ENCODE measurements around the gene MDC1.

- TF ChIP-seq CTCF (IDR thresholded peaks at IDR 0.05) (peak in 2 of 5 experiments; percentile 10 to 34), POLR2A (IDR thresholded peaks at IDR 0.05) (peak; percentile 74 to 91)
These were observed 3.0 kb upstream of the MDC1 start, which contains the start of gene TUBB for GRCh38 chr6:30719791-30720737.

All from tibial nerve (tissue), 3 donors.